Measurements from ENCODE around the gene IGF1. TPM values are rescaled to one million over a fixed set of nuclear protein-coding genes. Genes with fewer than 3 reads are reported as not detected.
A peak's percentile ranks its signal among the peaks of the same experiment; 100 is the strongest.

The IGF1 gene
- total and polyA plus RNA-seq, 9 of the 15 experiments (the other 6 are each of a cell fraction or from before 2014, with no cell fraction given) = 3.7 to 13.9 (median 4.5) TPM

DNA sequence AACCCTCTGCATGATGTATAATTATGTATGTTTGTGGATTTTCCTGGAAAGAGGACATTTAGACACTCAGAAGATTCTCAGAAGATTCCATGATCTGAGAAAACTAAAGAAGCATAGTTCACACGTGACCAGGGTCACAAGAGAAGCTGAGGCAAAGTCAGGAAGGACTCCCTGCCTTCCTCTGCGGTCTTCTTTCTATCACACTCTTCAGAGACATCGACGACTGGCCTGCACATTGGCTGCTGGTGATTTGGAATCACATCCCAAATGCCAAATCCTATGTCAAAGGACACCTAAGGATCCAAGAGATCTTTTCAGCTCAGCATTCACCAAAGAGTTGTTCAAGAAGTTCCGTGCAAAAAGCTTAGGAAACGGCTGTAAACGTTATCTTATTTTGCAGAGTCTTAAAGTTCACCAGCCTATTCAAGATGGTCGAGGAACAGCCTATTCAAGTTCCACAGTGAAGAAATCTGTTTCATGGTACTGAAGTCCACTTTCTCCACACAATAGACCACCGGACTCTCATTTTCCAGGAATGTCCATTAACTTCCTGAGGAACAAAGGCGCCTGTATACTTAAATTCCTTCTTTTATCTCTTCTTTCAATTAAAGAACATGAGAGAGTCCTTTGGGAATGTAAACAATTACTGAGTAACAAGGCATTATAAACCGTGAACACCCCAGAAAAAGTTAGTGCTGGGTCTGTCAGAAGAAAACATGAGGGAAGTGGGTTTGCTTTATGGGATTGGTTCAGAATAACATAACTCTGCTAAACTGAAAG is 42.1 kb downstream of the IGF1 start (continued):
- TF ChIP-seq, protein P1, sequence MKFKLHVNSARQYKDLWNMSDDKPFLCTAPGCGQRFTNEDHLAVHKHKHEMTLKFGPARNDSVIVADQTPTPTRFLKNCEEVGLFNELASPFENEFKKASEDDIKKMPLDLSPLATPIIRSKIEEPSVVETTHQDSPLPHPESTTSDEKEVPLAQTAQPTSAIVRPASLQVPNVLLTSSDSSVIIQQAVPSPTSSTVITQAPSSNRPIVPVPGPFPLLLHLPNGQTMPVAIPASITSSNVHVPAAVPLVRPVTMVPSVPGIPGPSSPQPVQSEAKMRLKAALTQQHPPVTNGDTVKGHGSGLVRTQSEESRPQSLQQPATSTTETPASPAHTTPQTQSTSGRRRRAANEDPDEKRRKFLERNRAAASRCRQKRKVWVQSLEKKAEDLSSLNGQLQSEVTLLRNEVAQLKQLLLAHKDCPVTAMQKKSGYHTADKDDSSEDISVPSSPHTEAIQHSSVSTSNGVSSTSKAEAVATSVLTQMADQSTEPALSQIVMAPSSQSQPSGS (CRISPR knock-in tag; IDR thresholded peaks at IDR 0.05) = no peak
- TF ChIP-seq, protein P2, sequence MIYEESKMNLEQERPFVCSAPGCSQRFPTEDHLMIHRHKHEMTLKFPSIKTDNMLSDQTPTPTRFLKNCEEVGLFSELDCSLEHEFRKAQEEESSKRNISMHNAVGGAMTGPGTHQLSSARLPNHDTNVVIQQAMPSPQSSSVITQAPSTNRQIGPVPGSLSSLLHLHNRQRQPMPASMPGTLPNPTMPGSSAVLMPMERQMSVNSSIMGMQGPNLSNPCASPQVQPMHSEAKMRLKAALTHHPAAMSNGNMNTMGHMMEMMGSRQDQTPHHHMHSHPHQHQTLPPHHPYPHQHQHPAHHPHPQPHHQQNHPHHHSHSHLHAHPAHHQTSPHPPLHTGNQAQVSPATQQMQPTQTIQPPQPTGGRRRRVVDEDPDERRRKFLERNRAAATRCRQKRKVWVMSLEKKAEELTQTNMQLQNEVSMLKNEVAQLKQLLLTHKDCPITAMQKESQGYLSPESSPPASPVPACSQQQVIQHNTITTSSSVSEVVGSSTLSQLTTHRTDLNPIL (CRISPR knock-in tag; IDR thresholded peaks at IDR 0.05) = 0 out of 2 replicates have a peak, but pooled peaks have one; percentile 30
- TF ChIP-seq, protein P3, sequence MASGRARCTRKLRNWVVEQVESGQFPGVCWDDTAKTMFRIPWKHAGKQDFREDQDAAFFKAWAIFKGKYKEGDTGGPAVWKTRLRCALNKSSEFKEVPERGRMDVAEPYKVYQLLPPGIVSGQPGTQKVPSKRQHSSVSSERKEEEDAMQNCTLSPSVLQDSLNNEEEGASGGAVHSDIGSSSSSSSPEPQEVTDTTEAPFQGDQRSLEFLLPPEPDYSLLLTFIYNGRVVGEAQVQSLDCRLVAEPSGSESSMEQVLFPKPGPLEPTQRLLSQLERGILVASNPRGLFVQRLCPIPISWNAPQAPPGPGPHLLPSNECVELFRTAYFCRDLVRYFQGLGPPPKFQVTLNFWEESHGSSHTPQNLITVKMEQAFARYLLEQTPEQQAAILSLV (tag; IDR thresholded peaks at IDR 0.05) = 0 out of 2 replicates have a peak, but pooled peaks have one; percentile 20
- TF ChIP-seq SOX6 (IDR thresholded peaks at IDR 0.05) (0 out of 2 replicates have a peak, but pooled peaks have one; percentile 8), HDAC3 (IDR thresholded peaks at IDR 0.05; ENCODE audit: borderline replicate concordance, partially characterized antibody) (peak; percentile 31), GABPB2 (CRISPR knock-in tag; conservative IDR thresholded peaks at IDR 0.05) (no peak)
- TF ChIP-seq, protein P4, sequence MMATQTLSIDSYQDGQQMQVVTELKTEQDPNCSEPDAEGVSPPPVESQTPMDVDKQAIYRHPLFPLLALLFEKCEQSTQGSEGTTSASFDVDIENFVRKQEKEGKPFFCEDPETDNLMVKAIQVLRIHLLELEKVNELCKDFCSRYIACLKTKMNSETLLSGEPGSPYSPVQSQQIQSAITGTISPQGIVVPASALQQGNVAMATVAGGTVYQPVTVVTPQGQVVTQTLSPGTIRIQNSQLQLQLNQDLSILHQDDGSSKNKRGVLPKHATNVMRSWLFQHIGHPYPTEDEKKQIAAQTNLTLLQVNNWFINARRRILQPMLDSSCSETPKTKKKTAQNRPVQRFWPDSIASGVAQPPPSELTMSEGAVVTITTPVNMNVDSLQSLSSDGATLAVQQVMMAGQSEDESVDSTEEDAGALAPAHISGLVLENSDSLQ (IDR thresholded peaks at IDR 0.05) = 0 out of 2 replicates have a peak, but pooled peaks have one; percentile 5
- TF ChIP-seq, protein P5, sequence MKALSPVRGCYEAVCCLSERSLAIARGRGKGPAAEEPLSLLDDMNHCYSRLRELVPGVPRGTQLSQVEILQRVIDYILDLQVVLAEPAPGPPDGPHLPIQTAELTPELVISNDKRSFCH (CRISPR knock-in tag; IDR thresholded peaks at IDR 0.05) = no peak
- TF ChIP-seq, protein P5 (tag; IDR thresholded peaks at IDR 0.05) = peak; percentile 80

Data from K562 (cell line).